ENCODE data around the gene DTNBP1.
A peak's percentile ranks its signal among the peaks of the same experiment; 100 is the strongest.

Gene DTNBP1

DNA sequence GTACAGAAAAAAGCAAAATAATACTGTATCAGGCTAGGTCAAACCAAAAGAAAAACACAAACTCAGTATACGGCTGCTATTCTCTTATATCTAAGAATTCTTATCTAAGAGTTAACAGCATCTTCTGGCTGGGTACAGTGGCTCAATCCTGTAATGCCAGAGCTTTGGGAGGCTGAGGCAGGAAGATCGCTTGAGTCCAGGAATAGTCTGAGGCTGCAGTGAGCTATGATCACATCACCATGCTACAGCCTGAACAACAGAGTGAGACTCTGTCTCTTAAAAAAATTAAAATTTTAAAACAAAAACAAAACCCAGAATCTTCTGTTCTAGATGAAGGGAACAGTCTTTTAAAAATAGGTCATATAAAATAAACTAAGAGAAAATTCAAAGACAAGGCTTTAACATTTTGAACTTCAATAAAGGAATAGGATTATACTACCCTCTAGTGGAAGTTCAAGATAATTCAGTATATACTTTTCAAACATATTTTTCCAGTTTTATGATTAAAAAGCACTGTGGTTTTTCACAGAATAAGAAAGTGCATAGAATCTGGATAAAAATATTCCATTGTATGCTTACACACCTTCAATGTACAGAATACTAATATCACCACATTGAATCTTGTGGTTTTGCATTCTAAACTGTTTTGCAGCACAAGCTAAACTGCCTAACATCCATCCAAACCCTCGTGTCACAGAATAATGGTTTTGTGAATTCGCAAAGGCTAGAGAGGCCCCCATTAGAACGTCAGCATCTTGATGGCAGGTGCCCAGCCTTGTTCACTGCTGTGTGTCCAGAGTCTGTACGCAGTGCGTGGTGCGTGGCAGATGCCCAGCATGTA lies 39.3 kb downstream of the DTNBP1 start:
- DNase-seq, result peak; percentile 3

DNA sequence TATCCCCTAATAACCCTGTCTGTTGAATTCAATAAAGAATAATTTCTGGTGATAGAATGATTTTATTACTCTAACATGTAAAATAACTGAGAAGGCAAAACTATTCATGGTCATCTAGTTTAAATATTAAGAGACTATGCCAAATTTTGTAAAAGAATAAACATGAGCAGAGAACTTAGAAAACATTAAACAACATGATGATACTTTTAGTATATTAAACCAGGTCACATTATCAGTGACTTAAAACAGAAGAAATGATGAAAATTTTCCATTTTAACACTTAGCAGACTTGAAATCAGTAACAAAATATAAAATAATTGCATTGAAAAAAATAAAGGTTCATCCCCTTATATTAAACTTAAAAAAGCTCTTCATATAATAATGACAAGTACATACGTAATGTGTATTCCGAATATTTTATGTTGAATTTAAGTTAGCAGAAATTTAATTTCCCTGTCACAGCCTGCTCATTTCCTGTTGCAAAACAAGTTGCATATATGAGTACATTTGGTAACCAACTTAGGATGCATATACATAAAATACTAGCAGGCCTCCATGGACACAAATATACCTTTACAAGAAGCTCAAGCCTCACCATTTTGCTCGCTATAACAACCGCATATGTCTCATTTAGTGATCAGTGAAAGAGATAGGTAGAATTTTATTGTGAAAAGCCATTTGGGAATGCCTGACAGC lies 40.6 kb downstream of the DTNBP1 start:
- DNase-seq, result no peak

DNA sequence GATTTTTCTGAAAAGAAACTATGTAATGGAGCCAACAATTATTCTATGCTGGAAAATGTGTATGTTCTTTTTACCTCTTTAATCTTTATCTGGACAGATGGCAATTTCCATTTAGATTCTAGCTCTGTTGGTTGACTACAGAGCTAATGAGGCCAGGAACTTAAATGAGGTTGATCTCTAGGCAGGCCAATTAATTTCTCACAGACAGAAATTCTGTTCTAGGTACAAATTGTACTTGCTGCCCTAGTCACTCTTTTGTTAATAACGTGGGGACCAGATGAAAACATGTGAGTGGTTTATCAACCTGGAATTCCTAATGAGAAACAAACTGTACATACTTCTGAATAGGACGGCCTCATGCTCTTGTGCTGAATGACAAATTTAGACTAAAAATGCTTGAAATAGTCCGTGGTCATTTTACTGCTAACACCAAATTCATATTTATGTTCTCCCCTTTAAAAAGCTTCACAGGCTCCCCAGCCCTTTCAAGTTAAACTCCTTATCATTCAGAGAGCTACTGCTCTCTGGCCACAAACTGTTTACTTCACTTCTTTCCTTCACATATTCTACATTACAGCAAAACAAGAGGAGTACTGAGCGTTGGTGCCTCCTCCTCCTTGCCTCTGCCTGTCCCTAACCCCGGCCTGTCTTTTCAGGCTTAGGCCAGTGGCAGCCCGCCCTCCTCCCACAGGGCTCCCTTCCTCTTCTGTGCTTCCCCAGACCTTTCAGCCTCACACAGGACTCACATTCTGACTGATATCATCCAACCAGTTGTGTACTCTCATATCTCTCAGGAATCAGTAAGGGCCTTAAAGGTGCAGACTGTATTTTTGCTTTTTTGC lies 41.4 kb downstream of the DTNBP1 start:
- no peak for DNase-seq

DNA sequence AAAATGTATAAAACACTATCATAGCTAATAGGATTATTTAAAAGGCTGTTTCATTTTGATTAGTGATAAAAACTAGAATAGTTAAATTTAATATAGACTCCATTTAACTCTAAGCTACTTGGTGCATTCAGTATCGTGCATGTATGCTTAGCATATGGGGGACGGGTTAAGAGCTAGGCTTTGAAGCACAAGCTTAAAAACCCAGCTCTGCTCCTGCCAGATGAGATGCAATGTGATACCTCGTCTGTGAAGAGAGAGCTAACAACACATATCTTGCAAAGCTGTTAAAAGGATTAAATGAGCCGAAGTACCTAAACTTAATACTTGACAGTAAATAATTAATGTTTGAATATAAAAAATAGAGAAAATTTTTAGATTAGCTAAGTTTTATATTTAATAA lies 42.2 kb downstream of the DTNBP1 start:
- no peak for DNase-seq

DNA sequence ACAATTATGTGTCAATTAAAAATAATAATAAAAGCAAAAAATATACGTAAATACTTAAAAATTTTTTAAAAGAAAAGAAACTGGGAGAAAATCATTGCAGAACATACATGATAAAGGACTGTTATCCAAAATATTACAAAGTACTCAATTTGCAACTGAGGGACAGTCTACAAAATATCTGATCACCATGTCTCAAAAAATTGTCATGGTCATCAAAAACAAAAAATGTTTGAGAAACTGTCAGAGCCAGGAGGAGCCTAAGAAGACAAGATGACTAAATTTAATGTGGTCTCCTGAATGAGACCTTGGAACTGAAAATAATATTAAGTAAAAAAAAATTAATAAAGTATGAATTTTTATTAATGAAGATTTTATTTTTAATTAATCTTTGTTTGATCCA lies 43.5 kb downstream of the DTNBP1 start:
- no peak for DNase-seq

DNA sequence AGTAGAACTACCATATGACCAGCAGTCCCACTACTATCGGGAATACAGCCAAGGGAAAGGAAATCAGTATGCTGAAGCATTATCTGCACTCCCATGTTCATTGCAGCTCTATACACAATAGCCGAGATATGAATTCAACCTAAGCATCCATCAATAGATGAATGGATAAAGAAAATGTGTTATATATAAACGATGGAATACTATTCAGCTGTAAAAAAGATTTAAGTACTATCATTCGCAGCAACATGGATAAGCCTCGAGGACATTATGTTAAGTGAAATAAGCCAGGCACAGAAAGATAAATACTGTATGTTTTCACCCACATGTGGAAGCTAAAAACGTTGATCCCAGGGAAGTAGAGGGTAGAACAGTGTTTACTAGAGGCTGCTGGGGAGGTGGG lies 44.1 kb downstream of the DTNBP1 start:
- DNase-seq, result no peak

DNA sequence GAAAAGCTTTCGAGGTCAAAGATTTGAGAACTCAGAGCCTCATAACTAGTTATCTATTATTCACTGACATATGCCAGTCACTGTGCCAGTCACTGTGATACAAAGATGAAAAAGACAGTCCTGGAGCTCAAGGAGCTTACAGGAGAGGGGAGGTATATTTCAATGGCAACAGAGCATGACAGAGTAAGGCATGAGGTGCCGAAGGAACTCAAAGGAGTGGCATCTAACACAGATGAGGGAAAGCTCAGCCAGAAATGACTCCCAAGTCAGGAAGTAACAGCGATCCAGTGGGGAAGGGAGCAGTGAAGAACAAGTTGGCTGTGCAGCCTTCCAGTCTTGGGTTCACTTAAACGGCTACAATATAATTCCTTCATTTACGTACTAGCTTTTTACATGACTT lies 46.6 kb downstream of the DTNBP1 start:
- no peak for DNase-seq

DNA sequence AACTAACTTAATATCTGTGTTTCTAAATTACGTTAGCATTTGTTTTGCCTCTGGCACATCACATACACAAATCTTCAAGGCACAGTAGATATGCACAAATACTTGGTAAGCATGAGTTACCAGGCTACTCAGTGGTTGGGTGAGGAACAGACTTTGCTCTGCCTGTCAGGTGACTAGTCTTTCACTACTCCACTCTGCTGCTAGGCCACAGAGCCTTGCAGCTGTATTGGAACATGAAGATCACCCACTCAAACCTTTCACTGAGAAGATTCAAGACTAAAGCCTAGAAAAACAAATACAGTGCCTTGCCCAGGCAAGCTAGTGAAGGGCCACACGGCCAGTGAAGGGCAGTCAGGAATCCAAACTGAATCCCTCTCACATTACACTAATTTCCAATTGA lies 47.0 kb downstream of the DTNBP1 start:
- DNase-seq, result no peak

DNA sequence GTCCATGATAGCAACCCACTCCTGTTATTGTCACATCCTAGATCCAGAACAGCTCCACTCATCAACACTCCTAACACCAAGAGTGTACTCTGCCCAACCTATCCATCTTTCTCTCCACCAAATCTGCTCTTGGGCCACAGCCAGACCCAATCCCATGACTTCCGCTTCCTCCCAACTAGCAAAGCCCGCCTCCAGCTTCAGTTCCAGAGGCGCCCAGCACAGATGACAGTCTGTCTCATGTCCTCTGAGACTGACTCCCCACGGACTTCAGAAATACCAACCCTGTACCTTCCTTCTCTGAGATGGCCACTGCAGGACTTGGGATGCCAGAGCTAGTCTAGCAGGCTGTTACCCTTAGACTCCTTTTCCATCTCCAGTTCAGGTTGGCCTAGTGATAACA lies 48.6 kb downstream of the DTNBP1 start:
- no peak for DNase-seq

DNA sequence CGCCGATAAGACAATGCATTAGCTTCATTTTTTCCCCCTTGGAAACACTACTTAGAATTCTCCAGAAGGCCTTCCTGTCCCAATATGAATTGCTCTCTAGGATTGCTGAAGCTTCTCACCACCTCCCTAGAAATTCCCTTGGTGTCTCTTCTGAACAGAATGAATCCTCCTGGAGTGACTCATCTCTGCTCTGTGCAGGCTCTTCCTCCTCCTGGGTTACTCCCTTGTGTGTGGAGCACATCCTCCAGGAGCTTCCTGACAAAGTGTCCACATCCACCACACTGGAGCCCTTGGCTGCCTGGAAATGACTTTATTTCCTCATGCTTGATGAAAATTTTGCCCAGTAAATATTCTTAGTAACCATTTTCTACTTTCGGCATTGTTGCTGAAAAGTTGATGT lies 54.4 kb downstream of the DTNBP1 start:
- DNase-seq, result no peak

DNA sequence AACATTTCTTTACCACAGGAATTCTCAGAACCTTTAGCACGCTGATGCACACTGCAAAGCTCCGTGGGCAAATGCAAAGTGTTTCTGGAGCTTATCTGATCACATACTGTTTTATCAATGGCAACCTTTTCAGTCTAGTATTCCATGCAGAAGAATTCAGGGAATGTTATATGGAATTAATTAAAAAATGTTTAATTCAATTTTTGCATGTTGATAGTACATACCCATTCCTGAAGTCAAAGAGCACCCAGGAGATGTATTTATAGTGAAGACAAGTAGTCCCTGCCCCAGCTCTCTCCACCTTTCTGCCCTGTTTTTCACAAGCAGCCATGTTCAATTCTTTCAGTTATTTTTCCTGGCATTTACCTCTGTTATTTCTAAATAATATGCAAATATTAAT lies 55.2 kb downstream of the DTNBP1 start:
- DNase-seq, result no peak

DNA sequence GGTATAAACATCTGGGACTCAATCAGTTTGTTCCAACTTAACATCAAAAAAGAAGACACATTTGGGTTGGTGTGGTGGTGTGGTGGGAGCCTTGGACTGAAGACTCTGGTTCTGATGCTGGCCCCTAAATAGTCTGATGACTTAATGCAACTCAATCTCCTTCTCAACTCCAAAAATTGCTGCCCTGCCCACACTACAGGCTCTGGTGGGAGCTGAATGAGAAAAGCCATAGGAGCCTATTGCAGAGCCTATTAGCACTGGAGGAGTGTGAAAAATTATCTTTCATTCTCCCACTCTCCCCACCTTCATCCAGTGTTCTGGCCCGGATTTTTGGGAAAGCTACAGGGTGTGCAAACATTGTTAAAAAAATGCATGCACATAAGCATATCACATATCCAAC lies 56.5 kb downstream of the DTNBP1 start:
- DNase-seq, result no peak

DNA sequence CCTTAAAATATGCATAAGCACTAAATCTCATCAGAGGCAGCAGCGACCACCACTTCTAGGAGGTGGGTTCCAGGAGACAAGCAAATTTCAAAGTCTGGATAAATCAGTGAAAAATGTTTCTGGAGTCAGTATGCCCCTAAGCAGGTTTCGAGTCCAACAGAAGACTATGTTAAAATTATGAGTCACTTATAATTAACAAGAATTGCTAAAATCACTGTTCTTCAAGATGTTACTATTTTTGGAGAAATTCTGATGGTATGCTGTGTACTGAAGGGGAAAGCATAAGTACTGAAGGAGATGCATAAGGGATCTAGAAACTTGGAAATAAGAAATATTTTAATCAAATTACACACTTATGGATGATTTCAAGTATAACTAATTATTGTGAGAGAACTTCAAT lies 58.0 kb downstream of the DTNBP1 start:
- DNase-seq, result no peak

DNA sequence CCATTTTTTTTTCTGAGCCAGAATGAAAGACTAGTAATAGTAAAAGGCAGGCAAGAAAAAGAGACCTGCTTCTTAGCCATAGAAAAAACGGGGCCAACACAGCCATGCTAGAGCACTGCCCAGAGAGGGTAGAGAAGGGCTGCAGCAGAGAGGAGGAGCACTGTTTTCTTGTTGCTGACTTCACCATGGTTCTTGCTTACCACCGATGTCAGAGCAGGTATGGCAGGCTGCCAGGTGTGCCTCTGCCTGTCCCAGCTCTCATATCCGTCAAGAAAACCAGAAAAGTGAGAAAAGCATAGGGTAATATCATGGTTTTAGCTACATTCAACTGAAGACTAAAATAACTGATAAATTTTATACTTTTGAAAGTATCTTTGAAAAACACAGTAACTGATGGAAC lies 60.7 kb downstream of the DTNBP1 start:
- DNase-seq, result no peak

DNA sequence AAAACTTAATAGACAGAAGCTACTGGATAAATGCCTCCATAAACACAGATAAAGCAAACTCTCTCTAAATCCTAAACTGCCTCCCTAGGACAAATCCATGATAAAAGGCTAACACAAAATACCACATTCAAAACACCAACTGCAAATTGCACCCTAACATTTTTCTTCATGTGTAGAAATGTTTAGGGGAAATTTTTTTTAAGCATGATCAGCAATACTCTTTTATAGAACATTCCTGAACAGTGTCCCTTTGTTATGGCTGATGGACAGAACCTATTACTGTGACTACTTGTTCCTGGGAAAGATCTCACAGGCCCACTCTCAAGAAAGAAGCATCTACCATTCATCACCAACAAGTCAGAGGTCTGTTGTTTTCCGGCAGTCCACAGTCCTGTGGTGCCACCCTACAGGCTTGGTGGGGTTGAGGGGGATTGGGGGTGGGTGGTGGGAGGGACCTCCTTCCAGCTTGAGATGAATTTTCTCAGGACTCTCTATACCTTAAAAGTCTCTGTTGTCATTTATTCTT lies 64.5 kb downstream of the DTNBP1 start:
- DNase-seq, result no peak

DNA sequence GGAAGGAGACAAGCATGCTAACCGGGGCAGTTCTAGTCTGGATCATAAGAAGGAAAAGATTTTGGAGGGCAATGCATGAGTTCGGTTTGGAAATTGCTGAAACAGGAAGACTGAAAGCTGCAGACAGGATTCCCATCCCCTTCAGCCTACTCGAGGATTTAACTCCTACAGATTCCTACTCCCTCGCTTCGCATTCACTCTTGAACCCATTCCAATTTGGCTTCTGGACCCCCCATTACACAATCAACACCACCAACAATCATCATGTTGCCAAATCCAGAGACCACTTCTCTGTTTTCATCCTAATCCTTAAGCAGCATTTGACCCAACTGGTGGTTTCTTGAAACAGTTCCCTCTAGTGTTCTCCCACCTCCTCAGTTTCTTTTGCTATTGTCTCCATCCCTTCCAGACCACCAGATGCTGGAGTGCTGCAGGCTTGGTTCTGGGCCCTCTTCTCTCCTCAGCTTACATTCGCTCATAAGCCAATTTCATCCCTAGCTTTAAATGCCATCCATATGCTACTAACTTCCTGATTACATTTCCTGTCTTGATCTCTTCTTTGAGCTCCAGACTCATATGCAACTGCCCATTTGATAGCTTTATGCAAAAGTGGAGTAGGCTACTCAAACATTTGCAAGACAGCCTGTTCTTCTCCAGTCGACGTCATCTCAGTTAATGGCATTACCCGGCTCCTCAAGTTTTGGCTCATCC lies 66.5 kb downstream of the DTNBP1 start:
- no peak for DNase-seq

DNA sequence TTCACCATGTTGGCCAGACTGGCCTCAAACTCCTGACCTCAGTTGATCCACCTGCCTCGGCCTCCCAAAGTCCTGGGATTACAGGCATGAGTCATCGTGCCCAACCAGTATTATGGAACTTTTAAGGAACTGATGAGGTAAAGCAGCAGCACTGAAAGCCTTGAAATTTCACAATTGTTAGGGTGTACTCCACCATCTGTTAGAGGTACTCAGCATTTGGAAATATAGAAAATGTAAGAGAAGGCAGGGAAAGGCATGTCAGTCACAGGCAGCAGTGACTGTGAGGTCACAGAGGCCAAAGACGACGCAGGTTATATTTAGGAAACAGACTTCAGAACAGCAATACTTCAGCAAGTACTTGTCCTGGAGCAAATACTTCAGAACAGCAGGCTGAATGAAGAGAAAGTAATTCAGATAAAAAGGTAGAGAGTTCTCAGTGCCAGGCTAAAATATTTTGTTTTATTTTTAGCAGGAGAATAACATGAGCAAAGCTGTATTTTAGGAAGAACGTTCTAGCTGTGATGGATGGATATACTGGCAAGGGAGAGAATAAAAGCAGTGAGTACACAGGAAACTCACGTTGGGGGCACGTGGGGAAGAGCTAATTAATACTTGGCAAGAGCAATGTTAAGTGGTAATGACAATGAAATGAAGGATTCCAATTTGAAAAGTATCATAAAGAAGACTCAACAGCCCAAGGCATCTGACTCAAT lies 67.2 kb downstream of the DTNBP1 start:
- DNase-seq, result no peak

DNA sequence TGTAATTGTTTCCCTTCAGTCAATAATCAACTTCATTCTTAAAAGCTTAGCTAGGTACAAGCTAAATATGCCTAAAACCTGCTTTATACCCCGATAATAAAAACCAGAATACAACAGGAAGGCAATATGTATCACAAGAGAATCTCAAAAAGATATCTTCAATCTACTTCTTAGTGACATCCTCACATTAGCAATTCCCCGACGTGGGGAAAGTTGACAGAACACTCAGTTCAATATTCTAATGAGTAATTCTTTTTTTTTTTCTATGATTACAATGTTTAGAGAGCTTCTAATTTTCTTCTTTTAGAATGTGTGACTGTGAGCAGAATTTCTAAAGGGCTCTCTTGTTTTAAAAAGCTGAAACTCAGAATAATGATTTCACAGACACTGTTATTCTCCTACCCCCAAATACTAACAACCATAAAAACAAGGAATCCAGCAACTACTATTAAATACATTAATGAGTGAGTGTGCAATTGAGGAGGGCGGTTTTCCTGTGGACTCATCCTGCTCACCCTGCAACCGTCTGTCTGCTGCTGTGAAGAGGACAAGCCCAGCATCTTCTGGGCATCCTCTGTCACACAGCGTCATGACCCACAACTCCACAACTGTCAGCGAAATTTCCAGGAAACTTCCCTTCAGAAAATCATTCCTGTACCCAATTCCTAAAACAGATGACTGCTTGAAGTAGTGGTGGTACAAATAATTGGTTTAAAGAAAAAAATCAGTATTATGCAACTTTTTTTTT lies 68.1 kb downstream of the DTNBP1 start:
- no peak for DNase-seq

DNA sequence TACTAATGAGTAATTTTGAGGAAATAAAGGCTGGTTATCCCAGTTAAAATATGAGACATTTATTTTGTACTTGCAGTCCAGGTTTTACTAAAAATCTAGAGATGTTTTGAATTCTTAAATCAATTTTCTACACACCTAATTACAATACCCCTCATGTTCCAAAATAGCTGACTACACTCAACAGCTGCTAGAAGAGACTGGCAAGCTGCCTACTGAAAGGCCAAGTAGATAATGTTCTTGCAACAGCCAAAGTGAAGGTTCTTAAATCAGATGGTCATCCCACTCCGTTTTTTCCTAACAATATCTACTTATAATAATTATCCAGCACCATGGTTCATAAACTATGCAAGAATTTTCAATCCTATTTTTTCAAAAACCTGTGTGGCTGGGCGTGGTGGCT lies 69.0 kb downstream of the DTNBP1 start:
- no peak for DNase-seq

DNA sequence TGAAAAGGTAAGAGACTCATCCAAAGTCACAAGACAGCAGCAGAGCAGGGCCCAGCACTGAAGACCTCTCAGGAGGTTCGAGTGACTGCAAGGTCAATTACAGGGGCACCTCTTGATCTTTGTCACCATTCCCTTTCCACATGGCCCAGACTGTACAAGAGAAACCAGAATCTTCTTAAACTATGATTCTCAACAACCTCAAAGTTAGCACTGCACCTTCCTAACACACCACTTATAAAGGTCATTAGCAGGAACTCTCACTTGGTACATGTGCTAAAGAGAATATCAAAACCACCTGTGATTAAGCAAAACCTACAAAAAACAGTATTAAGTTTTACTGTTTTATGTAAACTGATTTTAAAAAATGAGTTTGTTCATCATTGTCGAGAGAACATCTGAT lies 70.2 kb downstream of the DTNBP1 start:
- DNase-seq, result no peak

DNA sequence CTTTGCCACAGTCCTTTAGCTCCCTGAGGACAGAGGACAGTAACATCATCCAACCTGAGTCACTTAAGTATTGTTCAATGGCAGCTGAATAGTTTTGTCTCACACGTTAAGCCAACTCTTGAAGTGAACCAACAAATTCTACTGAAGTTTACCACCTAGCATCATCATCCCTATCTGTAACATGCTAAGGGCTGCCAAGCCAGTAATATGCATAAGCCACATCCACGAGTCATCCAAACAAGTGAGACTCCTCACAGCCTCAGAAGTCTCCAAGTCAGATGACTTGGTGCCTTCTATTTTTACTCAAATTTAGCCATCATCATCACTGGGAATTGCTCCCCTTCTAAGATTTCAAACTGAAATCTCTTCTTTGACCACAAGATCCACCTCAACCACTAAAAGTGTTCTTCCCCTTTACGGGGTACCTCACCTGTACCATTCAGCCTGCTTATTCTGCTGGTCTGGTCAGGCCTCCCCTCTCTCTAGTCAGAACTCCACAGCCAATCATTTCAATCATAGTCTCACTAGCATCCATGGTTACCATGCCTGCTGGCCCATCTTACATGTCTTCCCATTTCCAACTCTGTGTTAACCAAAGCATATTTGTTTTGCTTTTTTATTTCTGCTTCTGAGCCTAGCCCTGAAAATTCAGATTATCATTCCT lies 73.7 kb downstream of the DTNBP1 start:
- DNase-seq, result no peak
